Gastrocnemius medialis (tissue), 4 donors: ENCODE data around the gene SLC2A14.
"Not testable (repeated sequence)": the region's sequence is repeated elsewhere in the genome, so short reads cannot be mapped to it uniquely, and the experiment has no call there.

Experiments used
- POLR2A ChIP-seq, 2 donors: fragments of 450-650 bp; IDR thresholded peaks; one replicate each; pipeline ENCODE4 v1.6.1; 2017; ENCODE audit warnings: antibody characterized with exemption in 2 of 2, mild to moderate bottlenecking in 2 of 2, moderate library complexity in 2 of 2
- TF ChIP-seq, protein P1 (sequence below), 5 experiments: fragments of 450-650 bp in 3 of 5; fragments of 200-600 bp in 2 of 5; sonication (generic) in 2 of 5; IDR thresholded peaks in 4 of 5; conservative IDR thresholded peaks in 1 of 5; 1 replicate in 4 of 5; 2 replicates in 1 of 5; pipeline ENCODE4 v1.5.1; 2016 to 2019; ENCODE audit warnings: antibody characterized with exemption in 5 of 5, mild to moderate bottlenecking in 3 of 5, moderate library complexity in 3 of 5

DNA sequence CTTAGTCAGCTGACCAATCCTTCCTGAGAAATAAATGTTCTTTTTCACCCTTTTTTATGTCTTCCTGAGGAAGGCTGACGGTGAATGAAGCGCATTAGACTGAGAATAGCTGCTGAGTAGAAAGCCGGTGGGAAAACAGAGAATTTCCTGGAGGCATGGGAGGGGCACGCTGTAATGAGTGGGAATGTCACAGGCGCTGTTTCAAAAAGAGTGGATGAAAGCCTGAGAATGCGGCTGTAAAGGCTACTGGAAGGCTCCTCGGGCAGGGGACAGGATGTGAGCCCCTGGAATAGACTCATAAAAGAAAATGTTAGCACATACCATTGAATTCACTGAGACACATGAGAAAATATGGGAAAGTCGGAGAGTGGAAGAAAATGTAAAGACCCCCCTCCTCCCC, 29.6 kb downstream of the SLC2A14 start:
- TF ChIP-seq, protein P1, sequence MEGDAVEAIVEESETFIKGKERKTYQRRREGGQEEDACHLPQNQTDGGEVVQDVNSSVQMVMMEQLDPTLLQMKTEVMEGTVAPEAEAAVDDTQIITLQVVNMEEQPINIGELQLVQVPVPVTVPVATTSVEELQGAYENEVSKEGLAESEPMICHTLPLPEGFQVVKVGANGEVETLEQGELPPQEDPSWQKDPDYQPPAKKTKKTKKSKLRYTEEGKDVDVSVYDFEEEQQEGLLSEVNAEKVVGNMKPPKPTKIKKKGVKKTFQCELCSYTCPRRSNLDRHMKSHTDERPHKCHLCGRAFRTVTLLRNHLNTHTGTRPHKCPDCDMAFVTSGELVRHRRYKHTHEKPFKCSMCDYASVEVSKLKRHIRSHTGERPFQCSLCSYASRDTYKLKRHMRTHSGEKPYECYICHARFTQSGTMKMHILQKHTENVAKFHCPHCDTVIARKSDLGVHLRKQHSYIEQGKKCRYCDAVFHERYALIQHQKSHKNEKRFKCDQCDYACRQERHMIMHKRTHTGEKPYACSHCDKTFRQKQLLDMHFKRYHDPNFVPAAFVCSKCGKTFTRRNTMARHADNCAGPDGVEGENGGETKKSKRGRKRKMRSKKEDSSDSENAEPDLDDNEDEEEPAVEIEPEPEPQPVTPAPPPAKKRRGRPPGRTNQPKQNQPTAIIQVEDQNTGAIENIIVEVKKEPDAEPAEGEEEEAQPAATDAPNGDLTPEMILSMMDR (IDR thresholded peaks at IDR 0.05 in 4 of 5, conservative IDR thresholded peaks at IDR 0.05 in 1 of 5): not testable (repeated sequence)
- not testable (repeated sequence) for TF ChIP-seq POLR2A (IDR thresholded peaks at IDR 0.05)
